ENCODE results near the gene SLC19A1.

- TF ChIP-seq CTCF (IDR thresholded peaks at IDR 0.05): no peak
- TF ChIP-seq POLR2AphosphoS5 (IDR thresholded peaks at IDR 0.05): no peak
- TF ChIP-seq EP300 (IDR thresholded peaks at IDR 0.05): no peak
Observed at GRCh38 chr21:45541221-45542039, 810 bp downstream of the SLC19A1 start.
